DOHH2 (cell line): Measurements from ENCODE around the gene FTCDNL1.

Experiments
- H3F3A ChIP-seq: fragments of 200-600 bp; sonication (generic), shearing (Covaris generic); 2 replicates; pipeline ENCODE4 v1.6.0; 2016; ENCODE audit warnings: antibody characterized with exemption, mild to moderate bottlenecking; ENCODE audit not compliant: control insufficient read depth, insufficient read depth
- H3K27ac ChIP-seq: fragments of 200-600 bp; sonication (generic); 2 replicates; pipeline ENCODE4 v1.5.1; 2014; ENCODE audit warnings: low read depth, mild to moderate bottlenecking, low read length, moderate library complexity
- H3K27me3 ChIP-seq: fragments of 200-600 bp; sonication (generic); 2 replicates; pipeline ENCODE4 v1.6.1; 2014; ENCODE audit warnings: mild to moderate bottlenecking, low read length, mixed read lengths; ENCODE audit not compliant: control insufficient read depth
- H3K36me3 ChIP-seq: fragments of 200-600 bp; sonication (generic); 2 replicates; pipeline ENCODE4 v1.6.1; 2014; ENCODE audit warnings: mild to moderate bottlenecking, low read length, moderate library complexity, mixed read lengths; ENCODE audit not compliant: control insufficient read depth
- H3K4me1 ChIP-seq: fragments of 200-600 bp; sonication (generic); 2 replicates; pipeline ENCODE4 v1.6.1; 2014; ENCODE audit warnings: mild to moderate bottlenecking, low read length, mixed read lengths; ENCODE audit not compliant: control insufficient read depth
- H3K4me2 ChIP-seq: fragments of 200-600 bp; sonication (generic); 2 replicates; pipeline ENCODE4 v1.6.0; 2014; ENCODE audit warnings: mild to moderate bottlenecking, low read length, moderate library complexity
- H3K4me3 ChIP-seq: fragments of 200-600 bp; sonication (generic); 2 replicates; pipeline ENCODE4 v1.5.1; 2014; ENCODE audit warnings: mild to moderate bottlenecking, low read length, mixed read lengths
- H3K79me2 ChIP-seq: fragments of 200-600 bp; sonication (generic); 2 replicates; pipeline ENCODE4 v1.6.1; 2014; ENCODE audit warnings: mild to moderate bottlenecking, low read length, mixed read lengths; ENCODE audit not compliant: control insufficient read depth
- H3K9me2 ChIP-seq: fragments of 200-600 bp; sonication (generic); replicated peaks from 2 replicates; pipeline ENCODE4 v1.6.1; 2014; ENCODE audit warnings: mild to moderate bottlenecking, low read length, mixed read lengths; ENCODE audit not compliant: control insufficient read depth
- H3K9me3 ChIP-seq: fragments of 200-600 bp; sonication (generic); 2 replicates; pipeline ENCODE4 v1.6.1; 2014; ENCODE audit warnings: antibody characterized with exemption, low read length, mixed read lengths; ENCODE audit not compliant: control insufficient read depth, insufficient read depth
- H4K20me1 ChIP-seq: fragments of 200-600 bp; sonication (generic); 2 replicates; pipeline ENCODE4 v1.6.0; 2014; ENCODE audit warnings: low read depth, mild to moderate bottlenecking, antibody characterized with exemption, low read length, moderate library complexity; ENCODE audit not compliant: control insufficient read depth, insufficient read depth
- CTCF ChIP-seq: fragments of 200-600 bp; sonication (generic); IDR thresholded peaks from one replicate; pipeline ENCODE4 v1.5.1; 2014; ENCODE audit warnings: antibody characterized with exemption, mild to moderate bottlenecking, low read depth, low read length; ENCODE audit not compliant: poor library complexity, severe bottlenecking
- EZH2phosphoT487 ChIP-seq: fragments of 200-600 bp; sonication (generic); IDR thresholded peaks from 2 replicates; pipeline ENCODE4 v1.6.1; 2017; ENCODE audit warnings: borderline replicate concordance, mild to moderate bottlenecking, antibody characterized with exemption, low read length, moderate library complexity, mixed read lengths

The FTCDNL1 gene

GRCh38 chr2:199868431-199869226 is 17.6 kb upstream of the FTCDNL1 start:
- Histone ChIP-seq H4K20me1 (no peaks in the 10 kb centered on the region), H3K4me2 (no peak overlapping the region), H3K36me3 (no peaks in the 10 kb centered on the region), H3K27me3 (no peaks in the 10 kb centered on the region), H3K79me2 (no peaks in the 10 kb centered on the region), H3K9me2 (no peaks in the 10 kb centered on the region), H3K4me3 (no peak overlapping the region), H3F3A (no peaks in the 10 kb centered on the region), H3K4me1 (no peaks in the 10 kb centered on the region), H3K9me3 (no peaks in the 10 kb centered on the region), H3K27ac (no peak overlapping the region)
- TF ChIP-seq CTCF (no peak), EZH2phosphoT487 (no peak)

DNA sequence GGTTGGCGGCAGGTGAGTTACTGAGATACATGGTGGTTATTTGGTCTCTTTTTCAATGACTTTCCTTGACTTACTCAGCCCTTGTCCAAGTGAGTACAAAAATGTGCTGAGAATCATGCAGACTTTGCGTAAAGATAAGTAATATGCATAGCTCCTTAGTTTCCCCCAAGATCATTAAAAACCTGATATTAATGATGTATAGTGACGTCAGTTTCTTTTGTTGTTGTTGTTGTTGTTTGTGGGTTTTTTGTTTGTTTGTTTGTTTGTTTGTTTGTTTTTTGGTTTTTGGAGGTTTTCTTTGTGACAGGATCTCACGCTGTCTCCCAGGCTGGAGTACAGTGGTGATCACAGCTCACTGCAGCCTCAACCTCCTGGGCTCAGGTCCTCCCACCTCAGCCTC is 14.9 kb upstream of the FTCDNL1 start:
- Histone ChIP-seq H3K4me1 (no peaks in the 10 kb centered on the region), H3K27ac (no peak overlapping the region), H3K79me2 (no peaks in the 10 kb centered on the region), H3K36me3 (no peaks in the 10 kb centered on the region), H3F3A (no peaks in the 10 kb centered on the region), H3K9me2 (no peaks in the 10 kb centered on the region), H4K20me1 (no peaks in the 10 kb centered on the region), H3K4me3 (no peak overlapping the region), H3K9me3 (no peaks in the 10 kb centered on the region), H3K27me3 (peaks cover 8% of the 10 kb centered on the region; the same call in 1 of the 2 replicates), H3K4me2 (no peak overlapping the region)
- TF ChIP-seq EZH2phosphoT487: no peak
- TF ChIP-seq CTCF: no peak

DNA sequence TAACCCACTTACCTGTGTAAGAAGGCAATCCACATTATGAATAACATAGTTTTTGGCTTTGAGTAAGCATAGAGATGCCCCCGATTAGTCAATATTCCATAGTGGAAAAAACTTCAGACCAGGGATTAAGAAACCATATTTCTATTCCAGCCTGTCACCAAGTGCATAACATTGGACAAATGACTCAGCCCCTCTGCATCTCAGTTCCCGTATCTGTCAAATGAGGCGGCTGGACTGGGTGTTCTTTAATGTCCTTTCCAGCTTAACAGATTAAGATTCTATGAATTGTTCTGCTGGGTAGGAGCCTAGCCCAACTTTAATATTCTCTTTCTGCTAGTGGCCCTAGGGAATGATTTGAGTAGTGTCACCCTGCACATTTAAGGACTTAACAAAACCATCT is 11.8 kb upstream of the FTCDNL1 start:
- Histone ChIP-seq H3K4me3 (no peak overlapping the region), H3K4me2 (no peak overlapping the region), H3K9me2 (no peaks in the 10 kb centered on the region), H3K27ac (no peak overlapping the region), H3K36me3 (no peaks in the 10 kb centered on the region), H3K27me3 (peaks cover 8% of the 10 kb centered on the region; the same call in 1 of the 2 replicates), H3K9me3 (no peaks in the 10 kb centered on the region), H3F3A (no peaks in the 10 kb centered on the region), H3K4me1 (no peaks in the 10 kb centered on the region), H3K79me2 (no peaks in the 10 kb centered on the region), H4K20me1 (no peaks in the 10 kb centered on the region)
- TF ChIP-seq EZH2phosphoT487 (no peak), CTCF (no peak)
